Measurements from ENCODE around the gene FAM83G.

DNA sequence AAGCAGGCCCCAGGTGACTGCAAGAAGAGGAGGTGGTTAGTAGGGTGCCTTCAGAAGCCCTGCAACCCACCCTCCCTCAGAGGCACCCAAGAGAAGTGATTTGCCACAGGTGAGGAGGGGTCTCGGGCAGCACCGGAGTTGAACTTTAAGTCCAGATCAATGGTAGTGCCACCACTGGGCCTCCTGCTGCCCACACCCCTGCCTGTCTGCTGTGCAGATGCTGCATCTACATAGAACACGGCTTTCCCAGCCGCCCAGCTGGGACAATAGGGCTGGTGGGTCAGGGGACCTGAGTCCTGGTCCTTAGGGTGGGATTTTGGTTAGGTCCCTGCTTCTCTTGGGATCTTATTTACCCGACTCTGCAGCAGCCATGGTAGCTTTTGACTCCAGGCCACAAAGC, 17.6 kb upstream of the FAM83G start:
- TF ChIP-seq, protein P1, sequence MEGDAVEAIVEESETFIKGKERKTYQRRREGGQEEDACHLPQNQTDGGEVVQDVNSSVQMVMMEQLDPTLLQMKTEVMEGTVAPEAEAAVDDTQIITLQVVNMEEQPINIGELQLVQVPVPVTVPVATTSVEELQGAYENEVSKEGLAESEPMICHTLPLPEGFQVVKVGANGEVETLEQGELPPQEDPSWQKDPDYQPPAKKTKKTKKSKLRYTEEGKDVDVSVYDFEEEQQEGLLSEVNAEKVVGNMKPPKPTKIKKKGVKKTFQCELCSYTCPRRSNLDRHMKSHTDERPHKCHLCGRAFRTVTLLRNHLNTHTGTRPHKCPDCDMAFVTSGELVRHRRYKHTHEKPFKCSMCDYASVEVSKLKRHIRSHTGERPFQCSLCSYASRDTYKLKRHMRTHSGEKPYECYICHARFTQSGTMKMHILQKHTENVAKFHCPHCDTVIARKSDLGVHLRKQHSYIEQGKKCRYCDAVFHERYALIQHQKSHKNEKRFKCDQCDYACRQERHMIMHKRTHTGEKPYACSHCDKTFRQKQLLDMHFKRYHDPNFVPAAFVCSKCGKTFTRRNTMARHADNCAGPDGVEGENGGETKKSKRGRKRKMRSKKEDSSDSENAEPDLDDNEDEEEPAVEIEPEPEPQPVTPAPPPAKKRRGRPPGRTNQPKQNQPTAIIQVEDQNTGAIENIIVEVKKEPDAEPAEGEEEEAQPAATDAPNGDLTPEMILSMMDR (IDR thresholded peaks at IDR 0.05) = no peak
- TF ChIP-seq POLR2A (IDR thresholded peaks at IDR 0.05) = no peak
